ENCODE measurements around the gene ATF7IP. TPM values are rescaled to one million over a fixed set of nuclear protein-coding genes. Genes with fewer than 3 reads are reported as not detected.

Gene ATF7IP
- total RNA-seq, 1 donor, result 33.2 TPM

DNA sequence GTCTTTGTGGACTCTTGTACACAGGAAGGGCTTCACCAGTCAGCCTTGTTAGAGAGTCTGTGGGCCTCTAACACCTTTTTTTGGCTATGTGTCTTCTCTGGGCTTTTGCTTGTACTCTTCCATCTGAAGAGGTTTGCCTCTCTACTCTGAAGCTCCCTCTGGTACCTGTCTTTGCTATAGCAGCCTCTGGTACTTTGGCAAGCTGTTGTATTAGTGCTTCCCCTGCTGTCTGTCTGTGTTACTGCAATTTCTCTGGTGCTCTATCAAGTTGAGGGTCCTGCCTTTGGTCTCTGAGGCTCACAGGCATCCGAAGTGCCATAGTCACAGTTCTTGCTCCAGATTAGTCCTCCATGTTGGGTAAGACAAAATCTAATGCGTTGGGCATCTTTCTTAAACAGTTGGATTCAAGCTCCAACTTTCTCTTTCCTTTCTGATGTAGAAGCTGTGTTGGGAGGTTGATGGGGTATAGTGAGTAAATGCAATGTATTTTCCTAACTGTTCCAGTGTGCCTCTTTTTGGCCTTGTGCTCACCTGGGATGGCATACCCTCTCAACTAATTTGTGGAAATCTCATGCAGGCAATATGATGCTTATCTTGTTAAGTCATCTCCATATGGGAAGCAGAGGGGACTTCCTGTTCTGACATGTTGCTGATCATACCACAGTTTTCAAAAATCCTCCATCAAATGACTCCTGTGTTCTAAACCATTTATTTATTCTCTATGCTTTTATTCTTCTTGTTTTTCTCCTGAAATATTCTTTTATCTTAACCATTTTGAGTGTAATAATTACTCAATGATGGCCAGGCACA is 88.8 kb downstream of the ATF7IP start:
- DNase-seq (ENCODE audit: low read depth), result peak; percentile 60
- TF ChIP-seq, protein P1, sequence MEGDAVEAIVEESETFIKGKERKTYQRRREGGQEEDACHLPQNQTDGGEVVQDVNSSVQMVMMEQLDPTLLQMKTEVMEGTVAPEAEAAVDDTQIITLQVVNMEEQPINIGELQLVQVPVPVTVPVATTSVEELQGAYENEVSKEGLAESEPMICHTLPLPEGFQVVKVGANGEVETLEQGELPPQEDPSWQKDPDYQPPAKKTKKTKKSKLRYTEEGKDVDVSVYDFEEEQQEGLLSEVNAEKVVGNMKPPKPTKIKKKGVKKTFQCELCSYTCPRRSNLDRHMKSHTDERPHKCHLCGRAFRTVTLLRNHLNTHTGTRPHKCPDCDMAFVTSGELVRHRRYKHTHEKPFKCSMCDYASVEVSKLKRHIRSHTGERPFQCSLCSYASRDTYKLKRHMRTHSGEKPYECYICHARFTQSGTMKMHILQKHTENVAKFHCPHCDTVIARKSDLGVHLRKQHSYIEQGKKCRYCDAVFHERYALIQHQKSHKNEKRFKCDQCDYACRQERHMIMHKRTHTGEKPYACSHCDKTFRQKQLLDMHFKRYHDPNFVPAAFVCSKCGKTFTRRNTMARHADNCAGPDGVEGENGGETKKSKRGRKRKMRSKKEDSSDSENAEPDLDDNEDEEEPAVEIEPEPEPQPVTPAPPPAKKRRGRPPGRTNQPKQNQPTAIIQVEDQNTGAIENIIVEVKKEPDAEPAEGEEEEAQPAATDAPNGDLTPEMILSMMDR (IDR thresholded peaks at IDR 0.05; ENCODE audit: insufficient read depth, low read depth, low read length), result peak; percentile 82
- H3K4me3 ChIP-seq (ENCODE audit: low read depth, low read length), result no peak overlapping the region

DNA sequence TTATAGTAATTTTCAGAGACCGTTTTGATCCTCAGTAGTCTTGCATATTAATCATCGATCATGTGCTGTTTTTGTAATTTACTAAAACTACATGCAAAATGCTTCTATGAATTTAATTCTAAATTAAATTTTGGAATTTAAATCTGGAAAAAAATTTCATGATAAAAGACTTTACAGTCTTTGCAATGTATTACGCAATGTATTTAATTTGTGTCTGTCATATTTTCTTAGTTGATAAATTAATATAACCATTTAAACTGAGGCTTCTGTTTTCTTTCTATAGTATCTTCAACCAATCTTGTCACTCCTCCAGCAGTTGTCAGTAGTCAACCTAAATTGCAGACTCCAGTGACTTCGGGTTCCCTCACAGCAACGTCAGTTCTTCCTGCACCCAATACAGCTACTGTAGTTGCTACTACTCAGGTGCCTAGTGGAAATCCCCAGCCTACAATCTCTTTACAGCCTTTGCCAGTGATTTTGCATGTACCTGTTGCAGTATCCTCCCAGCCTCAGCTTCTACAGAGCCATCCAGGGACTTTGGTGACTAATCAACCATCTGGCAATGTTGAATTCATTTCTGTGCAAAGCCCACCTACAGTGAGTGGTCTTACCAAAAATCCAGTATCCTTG is 94.8 kb downstream of the ATF7IP start:
- TF ChIP-seq, protein P1 (IDR thresholded peaks at IDR 0.05; ENCODE audit: insufficient read depth, low read depth, low read length), result no peak
- DNase-seq (ENCODE audit: low read depth), result no peak
- H3K4me3 ChIP-seq (ENCODE audit: low read depth, low read length), result no peak overlapping the region

DNA sequence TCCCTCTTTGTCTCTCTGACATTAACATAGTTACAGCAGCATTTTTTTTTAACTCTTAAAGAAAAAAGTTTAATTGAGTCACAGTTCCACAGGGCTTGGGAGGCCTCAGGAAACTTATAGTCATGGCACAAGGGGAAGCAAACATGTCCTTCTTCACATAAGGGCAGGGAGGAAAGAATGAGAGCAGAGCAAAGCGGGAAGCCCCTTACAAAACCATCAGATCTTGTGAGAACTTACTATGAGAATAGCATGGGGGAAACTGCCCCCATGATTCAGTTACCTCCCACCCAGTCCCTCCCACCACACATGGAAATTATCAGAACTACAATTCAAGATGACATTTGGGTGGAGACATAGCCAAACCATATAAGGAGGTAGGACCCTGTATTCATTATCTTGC is 106.0 kb downstream of the ATF7IP start:
- H3K4me3 ChIP-seq (ENCODE audit: low read depth, low read length), result no peak overlapping the region
- TF ChIP-seq, protein P1 (IDR thresholded peaks at IDR 0.05; ENCODE audit: insufficient read depth, low read depth, low read length), result no peak
- no peak for DNase-seq (ENCODE audit: low read depth)

DNA sequence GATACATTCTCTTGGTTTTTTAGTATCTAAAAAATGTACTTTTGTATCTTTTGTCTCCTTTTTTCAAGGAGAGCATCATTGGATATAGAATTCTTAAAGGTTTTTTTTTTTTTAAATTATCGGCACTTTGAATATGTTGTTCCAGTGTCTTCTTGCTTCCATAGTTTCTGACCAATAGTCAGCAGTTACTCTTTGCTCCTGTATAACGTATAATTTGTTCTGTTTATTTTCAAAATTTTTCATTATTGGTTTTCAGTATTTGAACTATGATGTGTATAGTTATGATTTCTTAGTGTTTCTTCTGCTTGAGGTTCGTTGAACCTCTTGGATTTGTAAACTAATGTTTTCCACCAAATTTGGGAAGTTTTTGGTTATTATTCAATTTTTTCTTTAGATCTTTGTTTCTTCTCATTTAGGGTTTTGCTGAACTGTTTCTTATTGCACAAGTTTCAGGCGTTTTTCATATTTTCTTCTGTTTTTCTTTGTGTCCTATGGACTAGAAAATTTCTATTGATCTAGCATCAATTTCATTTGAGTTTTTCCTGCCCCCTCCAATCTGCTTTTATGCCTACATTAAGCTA is 108.3 kb downstream of the ATF7IP start:
- peak; percentile 37 for DNase-seq (ENCODE audit: low read depth)
- TF ChIP-seq, protein P1 (IDR thresholded peaks at IDR 0.05; ENCODE audit: insufficient read depth, low read depth, low read length), result no peak

DNA sequence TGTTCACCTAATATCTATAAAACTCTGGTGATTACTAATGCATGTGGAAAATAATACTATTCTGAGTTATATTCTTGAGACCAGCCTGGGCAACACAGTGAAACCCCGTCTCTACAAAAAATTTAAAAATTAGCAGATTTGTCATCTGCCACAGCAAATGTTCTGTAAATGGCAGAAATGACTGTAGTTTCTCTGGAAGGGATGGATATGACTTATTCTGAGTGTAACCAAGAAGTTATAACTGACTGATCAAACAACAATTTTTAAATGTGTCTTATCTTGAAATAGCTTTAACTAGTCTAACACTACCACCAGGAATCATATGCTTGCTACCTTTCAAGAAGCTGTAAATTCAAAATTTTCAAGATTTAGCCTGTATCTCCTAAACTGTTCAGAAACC is 113.5 kb downstream of the ATF7IP start:
- DNase-seq (ENCODE audit: low read depth), result no peak
- TF ChIP-seq, protein P1 (IDR thresholded peaks at IDR 0.05; ENCODE audit: insufficient read depth, low read depth, low read length), result no peak
- no peak overlapping the region for H3K4me3 ChIP-seq (ENCODE audit: low read depth, low read length)

More for the DNA sequence above, 108.3 kb downstream of the ATF7IP start:
- no peak overlapping the region for H3K4me3 ChIP-seq (ENCODE audit: low read depth, low read length)

DNA sequence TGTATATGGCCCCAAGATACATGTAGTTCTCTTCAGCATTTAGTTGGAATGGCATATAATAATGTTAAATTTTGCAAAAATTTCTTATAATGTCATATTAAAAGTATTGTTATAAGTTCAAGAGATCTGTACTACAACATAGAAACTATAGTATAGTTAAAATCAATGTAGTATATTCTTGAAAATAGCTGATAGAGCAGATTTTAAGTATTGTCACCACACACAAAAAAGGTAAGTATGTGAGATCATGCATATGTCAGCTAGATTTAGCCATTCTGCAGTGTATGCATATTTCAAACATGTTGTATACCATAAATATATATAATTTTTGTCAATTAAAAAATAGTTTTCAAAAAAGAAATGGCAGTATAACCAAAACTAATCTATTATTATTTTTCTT is 115.7 kb downstream of the ATF7IP start:
- DNase-seq (ENCODE audit: low read depth), result no peak
- H3K4me3 ChIP-seq (ENCODE audit: low read depth, low read length), result no peak overlapping the region
- TF ChIP-seq, protein P1 (IDR thresholded peaks at IDR 0.05; ENCODE audit: insufficient read depth, low read depth, low read length), result no peak

All from fibroblast of villous mesenchyme (primary cell).